GM23338 (cell line): ENCODE data around the gene SRD5A2. TPM values are rescaled to one million over a fixed set of nuclear protein-coding genes. Genes with fewer than 3 reads are reported as not detected.

Experiments
- polyA plus RNA-seq: library from polyadenylated mRNA; unstranded; fragments of >200 nt; fragmentation: Nextera tagmentation; extraction: Ambion mirVana; gene quantifications from 2 replicates; pipeline ENCODE4 v1.2.1, GENCODE V29; 2016
- total RNA-seq: library from RNA; depleted of rRNA; stranded (reverse); fragments of >200 nt; shearing (Covaris generic); gene quantifications from 2 replicates; pipeline ENCODE4 v1.2.3, GENCODE V29; 2014; rRNA removed

SRD5A2 gene
- total and polyA plus RNA-seq, 2 experiments from 2014 or later, result 0.03 to 0.05 TPM

Other genes starting within 250 kb of the SRD5A2 start
- gene XDH, start 166.2 kb downstream of the SRD5A2 start, total RNA-seq, result 0.58 and 0.87 TPM in 2 replicates
- gene XDH, start 166.2 kb downstream of the SRD5A2 start, polyA plus RNA-seq, result 0.55 and 0.71 TPM in 2 replicates